GM18951 (cell line): ENCODE measurements around the gene EEPD1.

Experiments used
- POLR2A ChIP-seq: IDR thresholded peaks from 4 replicates; pipeline ENCODE4 v1.6.1; 2011; ENCODE audit warnings: mild to moderate bottlenecking; ENCODE audit not compliant: insufficient read length, insufficient read depth; ENCODE audit errors: extremely low read depth
- in situ Hi-C: fragments of 300-500 bp; cut with MboI; formaldehyde crosslinking; loops from one replicate; pipeline ENCODE4 v1.12.0; 2022; ENCODE audit warnings: low sequenced_read_pairs, mixed read lengths, inconsistent platforms; ENCODE audit not compliant: unreplicated experiment

The EEPD1 gene

GRCh38 chr7:36214608-36215456 is 61.8 kb downstream of the EEPD1 start:
- in situ Hi-C loops = no loop called here

DNA sequence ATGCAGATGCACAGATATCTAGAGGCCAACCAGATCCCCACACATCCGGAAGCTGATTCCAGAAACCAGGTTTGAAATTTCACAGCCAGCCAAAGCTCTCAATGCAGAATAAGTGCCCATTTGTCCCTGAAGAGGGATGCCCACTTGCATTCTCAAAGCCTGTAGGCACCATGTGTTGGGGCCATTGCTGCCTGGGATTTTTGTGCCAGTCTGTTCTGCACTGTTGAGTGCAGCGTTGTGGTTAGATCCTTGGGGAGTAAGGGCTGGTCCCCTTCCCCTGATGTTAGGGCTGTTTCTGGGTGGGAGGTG is 62.4 kb downstream of the EEPD1 start:
- in situ Hi-C loops = no loop called here
- TF ChIP-seq POLR2A = no peak

More at GRCh38 chr7:36214608-36215456, 61.8 kb downstream of the EEPD1 start:
- no peak for TF ChIP-seq POLR2A

DNA sequence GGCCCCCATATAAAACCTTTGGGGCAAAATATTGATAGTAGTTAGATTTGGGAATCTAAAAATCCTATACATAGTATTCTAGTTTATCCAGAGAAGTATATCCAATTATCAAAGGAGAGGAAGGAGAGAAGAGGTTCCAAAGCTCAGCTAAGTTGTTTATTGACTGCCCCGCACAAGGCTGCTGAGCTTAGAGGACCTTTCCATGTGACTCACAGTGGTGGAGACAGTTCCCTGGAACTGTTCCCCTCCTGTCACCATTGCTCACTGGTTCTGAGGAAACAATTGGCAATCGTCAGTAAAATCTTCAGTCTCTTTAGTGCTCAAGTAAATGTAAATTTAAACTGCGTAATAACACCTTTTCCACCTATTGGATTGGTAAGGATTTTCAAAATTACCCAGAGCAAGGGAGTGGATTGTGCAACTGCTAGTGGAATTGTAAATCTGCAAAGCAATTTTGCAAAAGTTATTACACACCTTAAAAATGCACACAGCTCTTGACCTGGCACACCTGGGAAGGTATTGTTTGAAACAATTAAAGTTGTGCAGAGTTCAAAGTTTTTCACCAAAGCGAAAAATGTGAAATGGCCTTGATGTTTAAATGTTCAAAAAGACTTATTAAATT is 63.1 kb downstream of the EEPD1 start:
- TF ChIP-seq POLR2A = no peak
- in situ Hi-C loops = no loop called here

DNA sequence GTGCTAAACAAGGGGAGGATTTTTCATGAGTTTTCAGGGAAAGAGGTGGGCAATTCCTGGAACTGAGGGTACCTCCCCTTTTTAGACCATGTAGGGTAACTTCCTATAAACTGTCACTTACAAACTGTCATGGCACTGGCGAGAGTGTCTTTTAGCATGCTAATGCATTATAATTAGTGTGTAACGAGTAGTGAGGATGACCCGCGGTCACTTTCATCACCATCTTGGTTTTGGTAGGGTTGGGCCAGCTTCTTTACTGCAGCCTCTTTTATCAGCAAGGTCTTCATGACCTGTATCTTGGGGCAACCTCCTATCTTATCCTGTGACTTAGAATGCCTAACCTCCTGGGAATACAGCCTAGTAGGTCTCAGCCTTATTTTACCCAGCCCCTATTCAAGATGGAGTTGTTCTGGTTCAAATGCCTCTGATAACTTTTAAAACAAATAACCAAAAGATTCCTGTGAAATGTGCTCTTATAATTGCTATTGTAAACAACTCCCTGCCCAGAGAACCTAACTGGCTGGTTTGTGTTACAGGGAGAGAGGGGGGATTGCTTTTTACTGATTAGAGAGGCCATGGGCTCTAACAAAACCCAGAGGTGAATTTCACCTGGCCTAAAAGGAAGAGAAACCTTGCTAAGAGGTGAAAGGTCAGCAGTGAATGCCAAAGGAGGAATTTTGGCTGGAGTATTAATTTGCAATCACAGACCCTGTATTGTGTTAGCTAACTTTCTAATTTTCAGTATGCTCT is 64.3 kb downstream of the EEPD1 start:
- no peak for TF ChIP-seq POLR2A
- in situ Hi-C loops = no loop called here

DNA sequence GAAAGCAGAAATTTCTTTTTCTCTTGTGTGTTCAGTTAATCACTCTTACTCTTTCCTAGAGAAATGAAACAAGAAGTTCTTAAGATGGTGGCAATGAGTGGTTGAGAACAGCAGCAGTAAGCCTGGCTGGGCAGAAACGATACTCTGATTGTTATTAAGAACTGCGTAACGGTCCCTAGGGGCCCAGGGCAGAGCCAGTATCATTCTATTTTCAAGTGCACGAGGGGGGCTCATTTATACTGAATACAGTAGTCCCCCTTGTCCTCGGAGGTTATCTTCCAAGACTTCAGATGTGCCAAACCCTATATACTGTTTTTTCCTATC is 64.9 kb downstream of the EEPD1 start:
- in situ Hi-C loops = no loop called here
- no peak for TF ChIP-seq POLR2A

GRCh38 chr7:36219429-36219828 is 66.4 kb downstream of the EEPD1 start:
- in situ Hi-C loops = no loop called here
- no peak for TF ChIP-seq POLR2A

DNA sequence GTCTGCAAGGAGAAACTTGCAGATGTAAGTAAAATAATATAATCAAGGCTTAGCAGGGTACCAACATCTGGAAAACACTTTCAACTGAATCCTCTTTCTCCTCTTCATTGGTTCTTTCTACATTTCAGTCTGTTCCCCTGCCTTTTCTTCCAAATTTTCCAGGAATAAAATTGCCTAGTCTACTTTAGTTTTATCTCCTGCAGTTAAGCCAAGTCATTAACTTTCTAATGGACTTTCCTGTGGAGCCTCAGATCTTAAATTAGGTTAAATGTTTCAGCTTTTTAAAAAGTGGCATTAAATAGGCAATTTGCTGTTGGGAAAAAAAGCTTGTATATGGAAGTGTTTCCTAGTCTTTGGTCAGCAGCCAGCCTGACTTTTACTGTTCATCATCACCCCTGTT is 70.8 kb downstream of the EEPD1 start:
- TF ChIP-seq POLR2A = no peak
- in situ Hi-C loops = no loop called here

- TF ChIP-seq POLR2A = no peak
- in situ Hi-C loops = no loop called here
Measured at GRCh38 chr7:36224934-36225858, 72.1 kb downstream of the EEPD1 start.

DNA sequence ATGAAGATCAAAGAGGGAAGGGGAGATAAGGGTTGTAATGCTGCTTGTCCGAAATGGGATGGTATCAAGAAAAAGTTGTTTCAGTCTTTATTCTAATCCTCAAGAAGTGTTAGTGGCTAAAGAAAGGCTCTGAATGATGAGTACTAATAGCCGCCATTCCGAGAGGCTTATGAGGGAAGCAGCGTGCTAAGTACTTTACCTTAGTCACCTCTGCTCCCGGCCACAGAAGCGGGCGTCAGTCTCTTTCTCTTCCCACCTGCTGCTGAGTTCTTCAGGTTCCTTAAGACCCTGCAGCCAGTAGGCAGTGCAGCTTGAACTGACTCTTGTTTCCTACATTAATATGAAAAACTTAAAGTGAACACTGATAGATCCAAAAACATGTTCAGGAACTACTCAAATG is 73.1 kb downstream of the EEPD1 start:
- in situ Hi-C loops = no loop called here
- no peak for TF ChIP-seq POLR2A

- in situ Hi-C loops = no loop called here
- no peak for TF ChIP-seq POLR2A
Measured at GRCh38 chr7:36227223-36227622, 74.2 kb downstream of the EEPD1 start.

DNA sequence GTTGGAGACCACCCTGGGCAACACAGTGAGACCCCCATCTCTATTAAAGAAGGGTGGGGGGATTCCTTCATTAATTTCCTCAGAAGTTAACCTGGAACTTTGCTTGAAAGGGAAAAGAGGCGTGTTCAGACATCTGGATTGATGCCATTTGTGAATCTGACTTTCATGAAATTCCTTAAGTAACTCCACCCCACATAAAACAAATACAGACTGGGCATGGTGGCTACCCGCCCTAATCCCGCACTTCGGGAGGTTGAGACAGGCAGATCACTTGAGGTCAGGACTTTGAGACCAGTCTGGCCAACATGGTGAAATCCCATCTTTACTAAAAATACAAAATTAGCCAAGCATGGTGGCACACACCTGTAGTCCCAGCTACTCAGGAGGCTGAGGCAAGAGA is 75.0 kb downstream of the EEPD1 start:
- no peak for TF ChIP-seq POLR2A
- in situ Hi-C loops = no loop called here

DNA sequence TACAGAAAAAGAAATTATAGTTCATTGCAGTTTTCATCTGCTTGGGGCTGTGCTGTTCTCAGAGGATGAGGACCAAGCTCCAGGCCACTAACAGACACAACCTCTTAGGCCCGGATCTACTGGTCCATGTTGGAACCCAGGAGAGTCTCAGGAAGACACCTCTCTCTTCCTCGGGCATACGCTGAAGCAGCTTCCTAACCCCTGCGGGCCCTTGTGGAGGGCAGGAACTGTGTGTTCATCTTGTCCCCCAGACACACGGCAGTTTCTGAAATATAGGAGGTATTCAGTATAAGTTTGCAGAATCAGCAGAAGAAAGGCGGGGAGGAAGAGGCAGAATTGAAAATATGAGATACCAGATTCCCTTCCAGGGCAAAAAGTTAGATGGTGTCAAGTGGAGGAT is 78.4 kb downstream of the EEPD1 start:
- in situ Hi-C loops = no loop called here
- TF ChIP-seq POLR2A = no peak

GRCh38 chr7:36232555-36232954 is 79.5 kb downstream of the EEPD1 start:
- no peak for TF ChIP-seq POLR2A
- in situ Hi-C loops = no loop called here

GRCh38 chr7:36232971-36233550 is 80.0 kb downstream of the EEPD1 start:
- no peak for TF ChIP-seq POLR2A
- in situ Hi-C loops = no loop called here
